IMR-90 (cell line): ENCODE measurements around the gene CEBPA. TPM values are rescaled to one million over a fixed set of nuclear protein-coding genes. Genes with fewer than 3 reads are reported as not detected.

Experiments used
- ATAC-seq: fragments of 200-7000 bp; cut with Tn5 transposase; 2 replicates; pipeline ENCODE4 v1.9.1; 2020; ENCODE audit warnings: low read depth, mild to moderate bottlenecking, moderate library complexity
- BruUV-seq: library from RNA; stranded (reverse); fragments of 400-500 nt; replicated peaks from 2 replicates; lab custom pipeline; 2021; lab: Mats Ljungman, UMichigan
- CTCF ChIA-PET: fragments of 300-600 bp; formaldehyde crosslinking; extraction: SDS; loops from one replicate; lab custom pipeline; 2021; ENCODE audit warnings: antibody characterized with exemption; lab: Yijun Ruan, JAX
- POLR2A ChIA-PET: fragments of 300-600 bp; sonication (Branson Sonifier 250); formaldehyde crosslinking; loops from one replicate; lab custom pipeline; 2022; ENCODE audit warnings: antibody characterized with exemption; ENCODE audit not compliant: unreplicated experiment; lab: Charles Lee
- DNase-seq: peaks from one replicate; pipeline ENCODE4 v3.0.0; 2013
- H2AFZ ChIP-seq: replicated peaks from 2 replicates; pipeline ENCODE3; 2013; ENCODE audit warnings: low read length, mild to moderate bottlenecking; ENCODE audit not compliant: poor library complexity
- H2AK5ac ChIP-seq: 2 replicates; pipeline ENCODE4 v1.6.1; 2013; ENCODE audit warnings: low read depth, low read length, inconsistent platforms
- H2AK9ac ChIP-seq: replicated peaks from 2 replicates; pipeline ENCODE3; 2013; ENCODE audit warnings: mild to moderate bottlenecking, low read depth, low read length, moderate library complexity; ENCODE audit not compliant: poor library complexity
- H2BK120ac ChIP-seq: 2 replicates; pipeline ENCODE4 v1.6.1; 2013; ENCODE audit warnings: low read depth, low read length, inconsistent platforms
- H2BK15ac ChIP-seq: 3 replicates; pipeline ENCODE4 v1.6.1; 2013; ENCODE audit warnings: low read depth, low read length, inconsistent platforms
- H2BK20ac ChIP-seq: 2 replicates; pipeline ENCODE4 v1.6.1; 2013; ENCODE audit warnings: low read depth, mild to moderate bottlenecking, inconsistent platforms, low read length, moderate library complexity
- H2BK5ac ChIP-seq: 2 replicates; pipeline ENCODE4 v1.6.1; 2013; ENCODE audit warnings: mild to moderate bottlenecking, low read depth, low read length, inconsistent platforms; ENCODE audit not compliant: poor library complexity, severe bottlenecking
- H3K14ac ChIP-seq: replicated peaks from 2 replicates; pipeline ENCODE4 v1.6.1; 2013; ENCODE audit warnings: low read depth, low read length, inconsistent platforms
- H3K18ac ChIP-seq: 2 replicates; pipeline ENCODE4 v1.6.1; 2013; ENCODE audit warnings: low read depth, low read length, control low read depth
- H3K23ac ChIP-seq: 2 replicates; pipeline ENCODE4 v1.6.1; 2013; ENCODE audit warnings: low read depth, low read length, inconsistent platforms
- H3K27ac ChIP-seq: 2 replicates; pipeline ENCODE4 v1.5.1; 2013; ENCODE audit warnings: mild to moderate bottlenecking, control low read depth, low read length; ENCODE audit not compliant: insufficient read depth
- H3K27me3 ChIP-seq: 2 replicates; pipeline ENCODE4 v1.6.1; 2013; ENCODE audit warnings: low read length; ENCODE audit not compliant: control insufficient read depth, insufficient read depth
- H3K36me3 ChIP-seq: 2 replicates; pipeline ENCODE4 v1.6.1; 2013; ENCODE audit warnings: low read length, mixed read lengths; ENCODE audit not compliant: control insufficient read depth, insufficient read depth
- H3K4ac ChIP-seq: 2 replicates; pipeline ENCODE4 v1.6.1; 2013; ENCODE audit warnings: low read depth, low read length, inconsistent platforms
- H3K4me1 ChIP-seq: 2 replicates; pipeline ENCODE4 v1.6.1; 2013; ENCODE audit warnings: low read length, mixed read lengths; ENCODE audit not compliant: control insufficient read depth, insufficient read depth
- H3K4me2 ChIP-seq: 2 replicates; pipeline ENCODE4 v1.6.1; 2013; ENCODE audit warnings: low read depth, mild to moderate bottlenecking, control low read depth, low read length, moderate library complexity
- H3K4me3 ChIP-seq: 2 replicates; pipeline ENCODE4 v1.5.1; 2013; ENCODE audit warnings: low read depth, mild to moderate bottlenecking, control low read depth, low read length, moderate library complexity; ENCODE audit not compliant: insufficient read depth
- H3K56ac ChIP-seq: 2 replicates; pipeline ENCODE4 v1.6.1; 2013; ENCODE audit warnings: low read length, inconsistent platforms; ENCODE audit not compliant: insufficient read depth; ENCODE audit errors: extremely low read depth
- H3K79me1 ChIP-seq, 2 experiments: 2 replicates each; pipeline ENCODE4 v1.6.1; 2013; ENCODE audit warnings: low read length in 2 of 2, inconsistent platforms in 1 of 2, low read depth in 1 of 2
- H3K9ac ChIP-seq: 2 replicates; pipeline ENCODE4 v1.6.1; 2013; ENCODE audit warnings: low read depth, low read length, control low read depth
- H3K9me1 ChIP-seq: 2 replicates; pipeline ENCODE4 v1.6.1; 2013; ENCODE audit warnings: low read length, inconsistent platforms; ENCODE audit not compliant: insufficient read depth
- H3K9me3 ChIP-seq: 2 replicates; pipeline ENCODE4 v1.6.1; 2013; ENCODE audit warnings: low read length; ENCODE audit not compliant: control insufficient read depth, insufficient read depth
- H4K20me1 ChIP-seq: 2 replicates; pipeline ENCODE4 v1.6.1; 2013; ENCODE audit warnings: low read length, inconsistent platforms; ENCODE audit not compliant: insufficient read depth
- H4K5ac ChIP-seq: 2 replicates; pipeline ENCODE4 v1.6.1; 2013; ENCODE audit warnings: mild to moderate bottlenecking, low read depth, low read length, control low read depth
- H4K8ac ChIP-seq, 2 experiments: 2 replicates each; pipeline ENCODE4 v1.6.1; 2013; ENCODE audit warnings: low read depth in 2 of 2, low read length in 2 of 2, control low read depth in 1 of 2, inconsistent platforms in 1 of 2
- H4K91ac ChIP-seq: 2 replicates; pipeline ENCODE4 v1.6.1; 2013; ENCODE audit warnings: low read depth, low read length, inconsistent platforms; ENCODE audit not compliant: insufficient read depth
- CEBPB ChIP-seq: IDR thresholded peaks from 2 replicates; pipeline ENCODE4 v1.6.1; 2012; ENCODE audit warnings: low read depth, low read length, improper control_type of control experiment
- CTCF ChIP-seq: conservative IDR thresholded peaks from 2 replicates; pipeline ENCODE4 v1.5.1; 2012; ENCODE audit warnings: mild to moderate bottlenecking, low read depth, low read length, improper control_type of control experiment
- MAFK ChIP-seq: IDR thresholded peaks from 2 replicates; pipeline ENCODE4 v1.6.1; 2012; ENCODE audit warnings: low read depth, low read length, improper control_type of control experiment
- MAZ ChIP-seq: IDR thresholded peaks from 2 replicates; pipeline ENCODE4 v1.6.1; 2012; ENCODE audit warnings: low read depth, mild to moderate bottlenecking, low read length, improper control_type of control experiment, moderate library complexity, borderline replicate concordance
- WGBS, 2 experiments: methylation state at CpG; one replicate each; pipeline versions ENCODE4 v1.1.5 to v1.1.7; 2013; ENCODE audit warnings: missing lambda C conversion rate in 2 of 2; ENCODE audit not compliant: insufficient read length in 1 of 2; ENCODE audit errors: extremely low coverage in 2 of 2; 5-methylcytosine and 5-hydroxymethylcytosine counted together
- dilution Hi-C: fragments of 300-500 bp; cut with HindIII; formaldehyde crosslinking; loops from one replicate; pipeline ENCODE4 v1.14.3; 2018; ENCODE audit warnings: low sequenced_read_pairs; ENCODE audit not compliant: unreplicated experiment
- in situ Hi-C: fragments of 300-500 bp; cut with MboI; formaldehyde crosslinking; loops from 3 replicates; pipeline ENCODE4 v1.14.3; 2019; ENCODE audit warnings: low sequenced_read_pairs, inconsistent platforms, mixed read lengths
- intact Hi-C: fragments of 100-400 bp; cut with micrococcal nuclease; formaldehyde crosslinking; loops from 2 replicates; pipeline ENCODE4 v1.10.0; 2022
- polyA plus RNA-seq, 3 experiments: library from polyadenylated mRNA; depleted of rRNA; stranded (reverse); fragments of >200 nt; gene quantifications; 2 replicates each; pipeline ENCODE4 v1.2.3, GENCODE V29; 2012; ENCODE audit warnings: low replicate concordance in 1 of 3
- total RNA-seq: library from RNA; depleted of rRNA; stranded (reverse); fragments of >200 nt; gene quantifications from 2 replicates; pipeline ENCODE4 v1.2.3, GENCODE V29; 2012

The CEBPA gene
- total and polyA plus RNA-seq, 2 of the 4 experiments (the other 2 are of a cell fraction): under 0.01 to 0.09 TPM

- H4K8ac ChIP-seq: no peak overlapping the region
- H3K27ac ChIP-seq: no peak overlapping the region
- no TSS peak for BruUV-seq
- no peak overlapping the region for H3K4me3 ChIP-seq
- H3K18ac ChIP-seq: no peak overlapping the region
- H2BK5ac ChIP-seq: no peak overlapping the region
- H3K4me2 ChIP-seq: no peak overlapping the region
- no peak overlapping the region for H3K56ac ChIP-seq
- H3K4ac ChIP-seq: no peak overlapping the region
- no peaks in the 10 kb centered on the region for H3K79me1 ChIP-seq
- ATAC-seq (no peak), DNase-seq (no peak)
- in situ Hi-C loops: no loop called here
- no peak overlapping the region for H3K14ac ChIP-seq
- no peaks in the 10 kb centered on the region for H3K36me3 ChIP-seq
- no peaks in the 10 kb centered on the region for H3K27me3 ChIP-seq
- H4K91ac ChIP-seq: no peak overlapping the region
- H2BK15ac ChIP-seq: no peak overlapping the region
- no peak overlapping the region for H3K23ac ChIP-seq
- dilution Hi-C loops: no loop called here
- no peak overlapping the region for H2AK9ac ChIP-seq
- no peaks in the 10 kb centered on the region for H3K4me1 ChIP-seq
- H3K9me3 ChIP-seq: no peaks in the 10 kb centered on the region
- no peaks in the 10 kb centered on the region for H3K9me1 ChIP-seq
- intact Hi-C loops: no loop called here
- no peak overlapping the region for H2BK120ac ChIP-seq
- no peak overlapping the region for H2BK20ac ChIP-seq
- ChIA-PET CTCF (interaction anchor here (0.6 kb wide), 1 partner anchor 47 kb away, joined by 3 read pairs; no protein-coding TSS in a partner anchor), POLR2A (no interaction called here)
- H2AFZ ChIP-seq: no peak overlapping the region
- no peak overlapping the region for H4K5ac ChIP-seq
- no CpG with 5 or more reads among the region's 4 CpGs for WGBS, 2 experiments
- H4K20me1 ChIP-seq: no peaks in the 10 kb centered on the region
- no peak overlapping the region for H2AK5ac ChIP-seq
- H3K9ac ChIP-seq: no peak overlapping the region
- TF ChIP-seq MAFK (no peak), CTCF (no peak), CEBPB (no peak), MAZ (no peak)
Observed at GRCh38 chr19:33333151-33333550, 30.8 kb upstream of the CEBPA start.
